Muscle of leg (tissue), 11 donors: ENCODE data around the gene CAPZA1. TPM values are rescaled to one million over a fixed set of nuclear protein-coding genes. Genes with fewer than 3 reads are reported as not detected.
A peak's percentile ranks its signal among the peaks of the same experiment; 100 is the strongest.
"Not testable (repeated sequence)": the region's sequence is repeated elsewhere in the genome, so short reads cannot be mapped to it uniquely, and the experiment has no call there.

Experiments used
- DNase-seq: peaks from one replicate; pipeline ENCODE4 v3.0.0; 2013
- H3K27ac ChIP-seq: one replicate; pipeline ENCODE4 v1.5.1; 2013; ENCODE audit warnings: mild to moderate bottlenecking, low read length, control low read depth
- H3K27me3 ChIP-seq: one replicate; pipeline ENCODE4 v1.6.1; 2013; ENCODE audit warnings: low read length; ENCODE audit not compliant: control insufficient read depth, insufficient read depth
- H3K36me3 ChIP-seq: one replicate; pipeline ENCODE4 v1.6.1; 2013; ENCODE audit warnings: low read length; ENCODE audit not compliant: control insufficient read depth, insufficient read depth
- H3K4me1 ChIP-seq: one replicate; pipeline ENCODE4 v1.6.1; 2013; ENCODE audit warnings: low read length; ENCODE audit not compliant: control insufficient read depth, insufficient read depth
- H3K4me3 ChIP-seq: one replicate; pipeline ENCODE4 v1.5.1; 2013; ENCODE audit warnings: low read length, control low read depth
- H3K9me3 ChIP-seq: replicated peaks from 2 replicates; pipeline ENCODE4 v1.6.1; 2013; ENCODE audit warnings: low read depth, low read length; ENCODE audit not compliant: control insufficient read depth
- WGBS: methylation state at CpG from one replicate; pipeline ENCODE4 v1.1.5; 2013; ENCODE audit warnings: missing lambda C conversion rate; ENCODE audit not compliant: insufficient coverage; 5-methylcytosine and 5-hydroxymethylcytosine counted together
- polyA plus RNA-seq, 8 donors: library from polyadenylated mRNA; unstranded; fragments of 120-200 nt; gene quantifications; one replicate each; pipeline versions ENCODE4 v1.2.1 to v1.2.3, GENCODE V29; 2013; ENCODE audit warnings: inconsistent platforms in 1 of 8, low replicate concordance in 1 of 8; ENCODE audit not compliant: insufficient read length in 8 of 8, insufficient read depth in 1 of 8
- total RNA-seq: library from RNA; stranded (reverse); fragments of 120-200 nt; gene quantifications from one replicate; pipeline ENCODE4 v1.2.4, GENCODE V29; 2013

Gene CAPZA1
- total and polyA plus RNA-seq, 9 donors: 66.6 to 101 (median 82.5) TPM

DNA sequence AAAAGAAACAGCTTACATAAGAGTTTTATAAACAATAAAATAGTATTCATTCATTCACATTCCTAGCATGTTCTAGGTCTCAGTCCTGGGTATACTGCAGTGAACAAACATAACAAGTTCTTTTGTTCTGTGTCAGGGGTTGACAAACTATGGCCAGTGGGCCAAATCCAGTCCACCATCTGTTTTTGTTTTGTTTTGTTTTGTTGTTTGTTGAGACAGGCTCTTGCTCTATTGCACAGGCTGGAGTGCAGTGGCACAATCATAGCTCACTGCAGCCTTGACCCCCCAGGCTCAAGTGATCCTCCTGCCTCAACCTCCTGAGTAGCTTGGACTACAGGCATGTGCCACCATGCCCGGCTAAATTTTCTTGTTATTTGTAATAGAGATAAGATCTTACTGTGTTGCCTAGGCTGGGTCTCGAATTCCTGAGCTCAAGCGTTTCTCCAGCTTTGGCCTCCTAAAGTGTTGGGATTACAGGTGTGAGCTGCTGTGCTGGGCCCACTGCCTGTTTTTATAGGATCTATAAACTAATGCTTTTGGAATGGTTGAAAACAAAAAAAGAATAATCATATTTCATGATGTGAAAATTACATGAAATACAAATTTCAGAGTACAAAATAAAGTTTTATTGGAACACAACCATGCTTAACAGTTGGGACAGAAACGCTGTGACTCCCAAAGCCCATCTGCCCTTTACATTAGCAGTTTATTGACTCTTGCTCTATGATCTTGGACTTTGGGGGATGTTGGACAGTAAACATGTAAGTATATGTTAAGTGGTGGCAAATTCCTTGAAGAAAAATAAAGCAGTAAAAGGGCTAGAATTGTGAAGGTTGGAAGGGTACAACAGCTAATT is 17.9 kb downstream of the CAPZA1 start:
- 90% methylated on average over 2 of the region's 4 CpGs for WGBS
- H3K9me3 ChIP-seq: no peaks in the 10 kb centered on the region
- no peak for DNase-seq
- no peak overlapping the region for H3K4me3 ChIP-seq
- H3K36me3 ChIP-seq: no peaks in the 10 kb centered on the region
- H3K4me1 ChIP-seq: no peaks in the 10 kb centered on the region
- no peak overlapping the region for H3K27ac ChIP-seq
- no peaks in the 10 kb centered on the region for H3K27me3 ChIP-seq

GRCh38 chr1:112638110-112638428 is 18.4 kb downstream of the CAPZA1 start:
- Histone ChIP-seq H3K36me3 (no peaks in the 10 kb centered on the region), H3K4me1 (no peaks in the 10 kb centered on the region), H3K27ac (no peak overlapping the region), H3K9me3 (no peaks in the 10 kb centered on the region), H3K27me3 (no peaks in the 10 kb centered on the region), H3K4me3 (no peak overlapping the region)
- DNase-seq: no peak
- WGBS: 100% methylated on average over 1 of the region's 1 CpG

- H3K4me1 ChIP-seq, H3K4me3 ChIP-seq, H3K36me3 ChIP-seq, H3K27ac ChIP-seq, H3K27me3 ChIP-seq, DNase-seq, H3K9me3 ChIP-seq: not testable (repeated sequence)
- WGBS: 86% methylated on average over 17 of the region's 23 CpGs
Measured at GRCh38 chr1:112640437-112640836, 20.8 kb downstream of the CAPZA1 start.

- no peaks in the 10 kb centered on the region for H3K9me3 ChIP-seq
- WGBS: no CpG with 5 or more reads among the region's 2 CpGs
Measured at GRCh38 chr1:112643080-112643479, 23.4 kb downstream of the CAPZA1 start.

DNA sequence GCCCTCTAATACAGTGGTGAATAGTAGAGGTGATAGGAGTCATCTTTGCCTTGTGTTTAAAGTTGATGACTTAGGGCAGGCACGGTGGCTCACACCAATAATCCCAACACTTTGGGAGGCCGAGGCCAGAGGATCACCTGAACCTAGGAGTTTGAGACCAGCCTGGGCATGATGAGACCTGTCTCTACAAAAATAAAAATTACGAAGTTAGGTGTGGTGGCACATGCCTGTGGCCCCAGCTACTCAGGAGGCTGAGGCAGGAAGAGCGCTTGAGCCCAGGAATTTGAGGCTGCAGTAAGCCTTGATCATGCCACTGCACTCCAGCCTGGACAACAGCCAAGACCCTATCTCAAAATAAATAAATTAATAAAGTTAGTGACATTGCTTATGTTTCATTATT is 26.6 kb downstream of the CAPZA1 start:
- H3K27me3 ChIP-seq: no peaks in the 10 kb centered on the region
- H3K36me3 ChIP-seq: peaks cover 16% of the 10 kb centered on the region
- 100% methylated on average over 2 of the region's 4 CpGs for WGBS
- H3K27ac ChIP-seq: no peak overlapping the region
- no peak overlapping the region for H3K4me3 ChIP-seq
- H3K9me3 ChIP-seq: no peaks in the 10 kb centered on the region
- H3K4me1 ChIP-seq: no peaks in the 10 kb centered on the region
- DNase-seq: no peak

More at GRCh38 chr1:112643080-112643479, 23.4 kb downstream of the CAPZA1 start:
- peaks cover 5% of the 10 kb centered on the region for H3K36me3 ChIP-seq
- H3K4me1 ChIP-seq: no peaks in the 10 kb centered on the region
- H3K27me3 ChIP-seq: no peaks in the 10 kb centered on the region
- no peak overlapping the region for H3K27ac ChIP-seq
- no peak overlapping the region for H3K4me3 ChIP-seq
- no peak for DNase-seq

DNA sequence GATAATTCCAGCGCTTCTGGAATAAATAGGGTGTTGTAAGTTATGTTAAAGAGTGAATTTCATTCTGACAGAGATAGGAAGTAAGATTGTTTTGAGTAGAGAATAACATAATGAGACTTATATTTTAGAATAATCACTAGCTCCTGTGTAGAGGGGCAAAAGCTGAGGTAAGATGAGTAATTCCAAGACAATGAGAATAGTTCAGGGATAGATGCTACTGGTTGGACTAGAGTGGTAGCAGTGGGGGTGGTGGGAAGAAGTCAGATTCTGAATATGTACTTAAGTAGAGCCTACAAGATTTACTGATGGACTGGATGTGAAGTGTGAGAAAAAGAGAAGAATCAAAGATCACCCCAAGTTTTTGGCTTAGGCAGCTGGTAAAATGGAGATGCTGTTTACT is 31.6 kb downstream of the CAPZA1 start:
- Histone ChIP-seq H3K27ac (no peak overlapping the region), H3K36me3 (peaks cover 23% of the 10 kb centered on the region), H3K4me3 (no peak overlapping the region), H3K4me1 (no peaks in the 10 kb centered on the region), H3K9me3 (no peaks in the 10 kb centered on the region), H3K27me3 (no peaks in the 10 kb centered on the region)
- no CpG with 5 or more reads among the region's 1 CpG for WGBS
- no peak for DNase-seq

GRCh38 chr1:112665857-112666256 is 46.2 kb downstream of the CAPZA1 start:
- peaks cover 39% of the 10 kb centered on the region for H3K36me3 ChIP-seq
- no peak for DNase-seq
- no peak overlapping the region for H3K4me3 ChIP-seq
- WGBS: 100% methylated on average over 1 of the region's 3 CpGs
- no peaks in the 10 kb centered on the region for H3K4me1 ChIP-seq
- H3K27me3 ChIP-seq: no peaks in the 10 kb centered on the region
- no peak overlapping the region for H3K27ac ChIP-seq
- H3K9me3 ChIP-seq: no peaks in the 10 kb centered on the region

DNA sequence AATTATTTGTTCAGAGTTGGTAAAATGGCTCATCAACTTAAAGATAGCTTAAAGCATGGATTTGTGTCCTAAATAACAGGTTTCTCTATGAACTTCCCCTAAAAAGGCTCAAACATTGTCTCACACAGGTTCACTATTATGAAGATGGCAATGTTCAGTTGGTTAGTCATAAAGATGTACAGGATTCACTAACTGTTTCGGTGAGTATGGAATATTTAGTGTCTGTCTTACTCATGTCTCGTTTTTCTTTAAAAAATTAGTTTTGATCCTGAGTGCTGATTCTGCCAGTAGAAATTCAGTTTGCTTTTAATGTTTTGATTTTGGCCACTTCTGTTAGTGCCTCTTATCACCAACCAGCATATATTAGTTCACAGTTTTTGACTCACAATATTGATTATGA is 47.3 kb downstream of the CAPZA1 start:
- H3K36me3 ChIP-seq: peaks cover 36% of the 10 kb centered on the region

GRCh38 chr1:112672009-112672408 is 52.4 kb downstream of the CAPZA1 start:
- no peak overlapping the region for H3K27ac ChIP-seq
- WGBS: no CpG with 5 or more reads among the region's 2 CpGs
- H3K9me3 ChIP-seq: no peaks in the 10 kb centered on the region
- H3K27me3 ChIP-seq: no peaks in the 10 kb centered on the region
- peaks cover 14% of the 10 kb centered on the region for H3K4me1 ChIP-seq
- no peak overlapping the region for H3K4me3 ChIP-seq
- H3K36me3 ChIP-seq: peaks cover 19% of the 10 kb centered on the region
- DNase-seq: no peak

More for the DNA sequence above, 47.3 kb downstream of the CAPZA1 start:
- Histone ChIP-seq H3K27me3 (no peaks in the 10 kb centered on the region), H3K9me3 (no peaks in the 10 kb centered on the region), H3K4me3 (no peak overlapping the region), H3K27ac (no peak overlapping the region), H3K4me1 (no peaks in the 10 kb centered on the region)
- DNase-seq: no peak
- no CpG with 5 or more reads among the region's 2 CpGs for WGBS

- Histone ChIP-seq H3K36me3 (peaks cover 19% of the 10 kb centered on the region), H3K4me3 (no peak overlapping the region), H3K27me3 (no peaks in the 10 kb centered on the region), H3K4me1 (peaks cover 14% of the 10 kb centered on the region), H3K9me3 (no peaks in the 10 kb centered on the region), H3K27ac (peak overlapping the region; percentile 25)
- WGBS: no CpG with 5 or more reads among the region's 1 CpG
- DNase-seq: no peak
Measured at GRCh38 chr1:112672842-112673241, 53.2 kb downstream of the CAPZA1 start.
